Measurements from ENCODE around the gene MYO15A.

DNA sequence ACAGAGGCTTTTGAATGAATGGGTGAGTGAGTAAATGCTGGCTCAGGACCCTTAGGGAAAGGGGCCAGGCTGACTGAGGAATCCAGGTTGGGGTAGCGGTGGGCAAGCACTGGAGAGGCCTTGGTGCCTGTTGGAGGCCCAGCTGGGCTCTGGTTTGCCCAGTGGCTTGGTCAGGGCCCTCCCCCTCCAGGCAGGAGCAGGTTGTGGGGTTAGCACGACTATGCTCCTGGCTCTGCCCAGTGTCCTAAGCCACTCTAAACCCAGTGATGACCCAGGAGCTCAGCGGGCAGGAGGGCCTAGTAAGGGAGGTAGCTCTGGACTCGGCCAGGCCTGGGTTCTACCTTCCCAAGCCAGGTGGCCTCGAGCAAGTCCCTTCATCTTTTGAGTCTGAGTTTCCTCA is 7.5 kb downstream of the MYO15A start:
- TF ChIP-seq, protein P1, sequence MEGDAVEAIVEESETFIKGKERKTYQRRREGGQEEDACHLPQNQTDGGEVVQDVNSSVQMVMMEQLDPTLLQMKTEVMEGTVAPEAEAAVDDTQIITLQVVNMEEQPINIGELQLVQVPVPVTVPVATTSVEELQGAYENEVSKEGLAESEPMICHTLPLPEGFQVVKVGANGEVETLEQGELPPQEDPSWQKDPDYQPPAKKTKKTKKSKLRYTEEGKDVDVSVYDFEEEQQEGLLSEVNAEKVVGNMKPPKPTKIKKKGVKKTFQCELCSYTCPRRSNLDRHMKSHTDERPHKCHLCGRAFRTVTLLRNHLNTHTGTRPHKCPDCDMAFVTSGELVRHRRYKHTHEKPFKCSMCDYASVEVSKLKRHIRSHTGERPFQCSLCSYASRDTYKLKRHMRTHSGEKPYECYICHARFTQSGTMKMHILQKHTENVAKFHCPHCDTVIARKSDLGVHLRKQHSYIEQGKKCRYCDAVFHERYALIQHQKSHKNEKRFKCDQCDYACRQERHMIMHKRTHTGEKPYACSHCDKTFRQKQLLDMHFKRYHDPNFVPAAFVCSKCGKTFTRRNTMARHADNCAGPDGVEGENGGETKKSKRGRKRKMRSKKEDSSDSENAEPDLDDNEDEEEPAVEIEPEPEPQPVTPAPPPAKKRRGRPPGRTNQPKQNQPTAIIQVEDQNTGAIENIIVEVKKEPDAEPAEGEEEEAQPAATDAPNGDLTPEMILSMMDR (IDR thresholded peaks at IDR 0.05; ENCODE audit: borderline replicate concordance, extremely low read depth, low read length, poor library complexity, severe bottlenecking): no peak
- no peak for TF ChIP-seq EZH2 (IDR thresholded peaks at IDR 0.05; ENCODE audit: borderline replicate concordance, low read depth, low read length, severe bottlenecking)
